GM23248 (cell line): Measurements from ENCODE around the gene PPP3R1.

Source experiments
- EZH2 ChIP-seq: fragments of 200-600 bp; sonication (generic); IDR thresholded peaks from 2 replicates; pipeline ENCODE4 v1.6.1; 2018; ENCODE audit warnings: antibody characterized with exemption, mild to moderate bottlenecking; ENCODE audit not compliant: insufficient read depth, poor library complexity, severe bottlenecking
- EZH2phosphoT487 ChIP-seq: fragments of 200-600 bp; sonication (generic); IDR thresholded peaks from 2 replicates; pipeline ENCODE4 v1.6.1; 2018; ENCODE audit warnings: antibody characterized with exemption, moderate library complexity, mild to moderate bottlenecking, low read depth; ENCODE audit not compliant: insufficient read depth

DNA sequence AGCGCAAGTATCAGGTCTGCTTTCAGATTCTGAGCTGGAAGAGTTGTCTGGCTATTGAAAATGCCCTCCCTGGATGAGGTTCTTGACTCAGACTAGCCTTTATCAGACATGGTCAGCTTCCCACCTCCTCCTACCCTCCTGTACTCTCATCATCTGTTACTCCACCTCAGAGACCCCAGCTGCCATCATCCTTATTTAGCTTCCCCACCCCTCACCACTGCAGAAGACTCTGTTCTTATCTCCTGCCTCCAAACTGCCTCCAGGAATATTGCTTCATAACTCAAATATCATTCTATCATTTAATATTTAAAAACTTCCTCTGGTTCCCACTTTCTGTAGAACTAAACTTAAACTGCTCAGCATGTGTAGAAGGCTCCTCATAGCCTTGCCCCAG, 31.1 kb upstream of the PPP3R1 start:
- TF ChIP-seq EZH2 (no peak), EZH2phosphoT487 (no peak)
